Upper lobe of left lung (tissue), 4 donors: ENCODE data around the gene EVI2B.

ENCODE experiments used
- CTCF ChIP-seq, 6 experiments: fragments of 450-650 bp in 4 of 6; fragments of 200-600 bp in 2 of 6; sonication (generic) in 2 of 6; IDR thresholded peaks; one replicate each; pipeline ENCODE4 v1.5.1; 2016 to 2019; ENCODE audit warnings: antibody characterized with exemption in 6 of 6
- EP300 ChIP-seq, 4 donors: sonication (generic); formaldehyde crosslinking; IDR thresholded peaks; one replicate each; pipeline ENCODE4 v1.5.1; 2017; ENCODE audit warnings: antibody characterized with exemption in 4 of 4, control low read depth in 2 of 4
- POLR2A ChIP-seq, 4 donors: fragments of 450-650 bp; IDR thresholded peaks; one replicate each; pipeline ENCODE4 v1.5.1; 2016 to 2017; ENCODE audit warnings: antibody characterized with exemption in 4 of 4, mild to moderate bottlenecking in 2 of 4
- POLR2AphosphoS5 ChIP-seq, 2 donors: sonication (generic); formaldehyde crosslinking; IDR thresholded peaks; one replicate each; pipeline ENCODE4 v1.5.1; 2017; ENCODE audit warnings: antibody characterized with exemption in 2 of 2

DNA sequence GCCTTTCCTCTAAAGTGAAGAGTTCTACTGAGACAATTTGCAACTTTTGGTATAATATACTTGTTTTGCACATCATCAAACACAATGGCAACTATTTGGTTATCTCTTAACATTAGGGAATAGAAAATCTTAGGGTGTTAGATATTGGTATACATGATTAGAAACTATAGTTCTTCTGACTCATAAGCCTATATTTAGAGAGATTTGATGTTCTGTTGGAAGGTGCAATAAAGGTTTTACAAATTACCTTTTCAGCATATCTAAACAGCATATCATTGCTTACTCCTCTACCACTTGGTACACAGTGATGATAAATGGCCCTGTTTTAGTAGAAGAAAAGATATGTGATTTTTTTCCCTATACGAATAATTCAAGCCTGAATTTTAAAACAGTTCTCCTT, 6.2 kb downstream of the EVI2B start:
- TF ChIP-seq POLR2A (IDR thresholded peaks at IDR 0.05) (no peak), CTCF (IDR thresholded peaks at IDR 0.05) (no peak), POLR2AphosphoS5 (IDR thresholded peaks at IDR 0.05) (no peak), EP300 (IDR thresholded peaks at IDR 0.05) (no peak)
